Kidney (tissue), 14 donors: ENCODE results near the gene SEC31A. TPM values are rescaled to one million over a fixed set of nuclear protein-coding genes. Genes with fewer than 3 reads are reported as not detected.

Experiments
- DNase-seq, 5 donors: peaks; one replicate each; pipeline ENCODE4 v3.0.0-alpha.2; 2013 to 2020
- FAIRE-seq: peaks from 2 replicates; lab custom pipeline; 2012; peaks lifted over from hg19 to GRCh38; lab: Jason Lieb, UNC
- H3K27ac ChIP-seq, 2 donors: one replicate each; pipeline ENCODE4 v1.7.0; 2013; ENCODE audit warnings: low read depth in 2 of 2, low read length in 2 of 2, inconsistent platforms in 1 of 2
- H3K27me3 ChIP-seq: one replicate; pipeline ENCODE4 v1.7.1; 2013; ENCODE audit warnings: low read length, inconsistent platforms; ENCODE audit not compliant: control insufficient read depth, insufficient read depth
- H3K36me3 ChIP-seq, 3 donors: one replicate each; pipeline versions ENCODE4 v1.7.0 to v1.7.1; 2013; ENCODE audit warnings: low read length in 3 of 3, control low read depth in 1 of 3, inconsistent platforms in 1 of 3; ENCODE audit not compliant: insufficient read depth in 3 of 3, control insufficient read depth in 2 of 3
- H3K4me1 ChIP-seq, 3 donors: one replicate each; pipeline versions ENCODE4 v1.7.0 to v1.7.1; 2013; ENCODE audit warnings: low read length in 3 of 3, inconsistent platforms in 1 of 3, low read depth in 1 of 3; ENCODE audit not compliant: control insufficient read depth in 2 of 3, insufficient read depth in 2 of 3
- H3K4me3 ChIP-seq, 3 donors: one replicate each; pipeline versions ENCODE4 v1.7.0 to v1.8.1; 2013; ENCODE audit warnings: low read length in 3 of 3, control low read depth in 1 of 3, inconsistent platforms in 1 of 3
- H3K9ac ChIP-seq, 3 donors: one replicate each; pipeline versions ENCODE4 v1.7.0 to v1.7.1; 2013; ENCODE audit warnings: low read length in 3 of 3, control low read depth in 1 of 3, inconsistent platforms in 1 of 3
- H3K9me3 ChIP-seq, 3 donors: one replicate each; pipeline versions ENCODE4 v1.7.0 to v1.7.1; 2013; ENCODE audit warnings: low read length in 3 of 3, control low read depth in 1 of 3, inconsistent platforms in 1 of 3; ENCODE audit not compliant: control insufficient read depth in 2 of 3, insufficient read depth in 1 of 3
- intact Hi-C: fragments of 100-400 bp; cut with DNase I; formaldehyde crosslinking; loops from one replicate; pipeline ENCODE4 v1.11.1; 2022
- polyA plus RNA-seq: library from polyadenylated mRNA; stranded (reverse); fragments of 350-450 nt; fragmentation: Illumina TruSeq; extraction: RNeasy Lipid Tissue Mini Kit (QIAGEN cat#74804); gene quantifications from one replicate; pipeline ENCODE4 v1.2.3, GENCODE V29; 2014; ENCODE audit warnings: low read depth, low replicate concordance; ENCODE audit not compliant: insufficient read depth
- total RNA-seq: library from RNA; stranded (reverse); fragmentation: NEBNext Ultra II Directional; extraction: Animal tissue kit (Norgen Biotek cat#: 25700); gene quantifications from one replicate; pipeline ENCODE4 v1.2.1, GENCODE V29; 2021
- TF ChIP-seq, protein P1 (sequence below): IDR thresholded peaks from 3 replicates; pipeline ENCODE4 v1.5.1; 2012; ENCODE audit warnings: mild to moderate bottlenecking, moderate library complexity, borderline replicate concordance; ENCODE audit not compliant: insufficient read depth; ENCODE audit errors: extremely low read depth
- donor health status: control.
- donor health status: control.
- donor health status: control.
- donor health status: control.
- donor health status: control.
- donor health status: DM: yes; HTN: yes; CAD: no.
- donor health status: Normal renal cell carcinoma (clear cell type).

The SEC31A gene
- total and polyA plus RNA-seq, 2 donors from 2014 or later = 104 to 204 TPM

DNA sequence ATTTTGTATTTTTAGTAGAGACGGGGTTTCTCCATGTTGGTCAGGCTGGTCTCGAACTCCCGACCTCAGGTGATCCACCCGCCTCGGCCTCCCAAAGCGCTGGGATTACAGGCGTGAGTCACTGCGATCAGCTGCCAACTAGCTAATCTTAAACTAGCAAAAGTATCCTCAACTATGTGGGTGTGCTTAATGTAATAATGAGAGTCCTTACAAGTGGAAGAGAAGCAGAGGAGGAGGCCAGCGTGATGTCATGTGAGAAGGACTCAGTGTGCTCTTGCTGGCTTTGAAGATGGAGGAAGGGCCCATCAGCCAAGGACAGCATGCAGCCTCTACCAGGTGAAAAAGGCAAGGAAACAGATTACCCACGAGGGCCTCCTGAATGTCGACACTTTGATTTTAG, 111.9 kb downstream of the SEC31A start:
- H3K36me3 ChIP-seq = no peaks in the 10 kb centered on the region
- no peak overlapping the region for H3K9ac ChIP-seq
- FAIRE-seq (no peak), DNase-seq (no peak)
- no peaks in the 10 kb centered on the region for H3K9me3 ChIP-seq
- H3K4me1 ChIP-seq = peaks cover 5 to 35% (median 22%) of the 10 kb centered on the region in 3 donors
- H3K27me3 ChIP-seq = no peaks in the 10 kb centered on the region
- H3K27ac ChIP-seq = peak overlapping the region in 1 of 2 donors; percentile 45
- no peak overlapping the region for H3K4me3 ChIP-seq
- TF ChIP-seq, protein P1, sequence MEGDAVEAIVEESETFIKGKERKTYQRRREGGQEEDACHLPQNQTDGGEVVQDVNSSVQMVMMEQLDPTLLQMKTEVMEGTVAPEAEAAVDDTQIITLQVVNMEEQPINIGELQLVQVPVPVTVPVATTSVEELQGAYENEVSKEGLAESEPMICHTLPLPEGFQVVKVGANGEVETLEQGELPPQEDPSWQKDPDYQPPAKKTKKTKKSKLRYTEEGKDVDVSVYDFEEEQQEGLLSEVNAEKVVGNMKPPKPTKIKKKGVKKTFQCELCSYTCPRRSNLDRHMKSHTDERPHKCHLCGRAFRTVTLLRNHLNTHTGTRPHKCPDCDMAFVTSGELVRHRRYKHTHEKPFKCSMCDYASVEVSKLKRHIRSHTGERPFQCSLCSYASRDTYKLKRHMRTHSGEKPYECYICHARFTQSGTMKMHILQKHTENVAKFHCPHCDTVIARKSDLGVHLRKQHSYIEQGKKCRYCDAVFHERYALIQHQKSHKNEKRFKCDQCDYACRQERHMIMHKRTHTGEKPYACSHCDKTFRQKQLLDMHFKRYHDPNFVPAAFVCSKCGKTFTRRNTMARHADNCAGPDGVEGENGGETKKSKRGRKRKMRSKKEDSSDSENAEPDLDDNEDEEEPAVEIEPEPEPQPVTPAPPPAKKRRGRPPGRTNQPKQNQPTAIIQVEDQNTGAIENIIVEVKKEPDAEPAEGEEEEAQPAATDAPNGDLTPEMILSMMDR = no peak
- intact Hi-C loops = no loop called here

DNA sequence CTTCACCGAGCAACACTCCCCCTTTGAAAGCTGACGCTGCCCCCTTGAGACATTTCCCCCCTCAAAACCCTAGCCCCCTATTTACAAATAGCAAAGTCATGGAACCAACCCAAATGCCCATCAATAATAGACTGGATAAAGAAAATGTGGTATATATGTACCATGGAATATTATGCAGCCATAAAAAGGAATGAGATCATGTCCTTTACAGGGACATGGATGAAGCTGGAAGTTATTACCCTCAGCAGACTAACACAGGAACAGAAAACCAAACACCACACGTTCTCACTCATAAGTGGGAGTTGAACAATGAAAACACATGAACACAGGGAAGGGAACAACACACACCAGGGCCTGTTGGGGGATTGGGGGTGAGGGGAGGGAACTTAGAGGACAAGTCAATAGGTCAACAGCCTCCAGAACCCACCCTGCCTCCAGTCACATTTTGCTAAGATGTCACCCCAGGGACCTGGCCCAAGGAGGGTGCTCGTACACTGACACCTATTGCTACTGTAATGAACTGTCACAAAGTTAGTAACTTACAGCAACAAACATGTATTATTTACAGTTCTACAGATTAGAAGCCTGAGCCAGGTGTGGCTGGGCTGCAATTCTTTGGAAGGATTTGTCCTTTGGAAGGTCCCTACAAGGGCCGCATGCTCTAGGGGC, 113.0 kb downstream of the SEC31A start:
- FAIRE-seq (no peak), DNase-seq (no peak)
- H3K27ac ChIP-seq = peak overlapping the region in 1 of 2 donors; percentile 0
- H3K27me3 ChIP-seq = no peaks in the 10 kb centered on the region
- intact Hi-C loops = no loop called here
- TF ChIP-seq, protein P1 = no peak
- H3K36me3 ChIP-seq = no peaks in the 10 kb centered on the region
- no peak overlapping the region for H3K4me3 ChIP-seq
- no peak overlapping the region for H3K9ac ChIP-seq
- no peaks in the 10 kb centered on the region for H3K9me3 ChIP-seq
- peaks cover 5 to 37% (median 22%) of the 10 kb centered on the region in 3 donors for H3K4me1 ChIP-seq

DNA sequence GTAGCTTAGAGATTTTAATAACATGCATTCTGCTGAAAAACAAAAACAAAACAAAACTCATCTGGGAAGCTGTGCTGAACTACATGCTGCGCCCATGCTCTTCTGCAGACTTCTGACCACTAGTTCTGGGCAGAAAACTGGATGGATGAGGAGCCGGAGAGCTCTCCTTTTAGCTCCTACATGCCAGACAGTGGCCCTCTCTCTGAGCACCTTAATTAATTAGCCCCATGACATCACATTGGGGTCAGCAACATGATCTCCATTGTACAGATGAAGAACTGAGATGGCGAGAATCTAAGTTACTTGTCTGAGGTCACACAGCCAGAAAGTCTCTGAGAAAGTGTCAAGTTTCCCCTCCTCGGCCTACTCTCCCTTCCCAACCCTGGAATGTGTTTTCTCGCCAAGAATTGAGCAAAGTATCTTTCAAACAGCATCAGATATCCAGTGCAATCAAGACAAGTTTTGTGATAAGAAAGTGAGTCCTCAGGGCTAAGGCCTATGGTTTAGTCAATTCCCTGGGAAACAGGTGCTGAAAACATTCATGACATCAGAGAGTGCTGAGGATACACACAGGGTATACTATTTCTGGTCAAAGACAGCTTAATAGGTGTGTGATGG, 113.9 kb downstream of the SEC31A start:
- H3K27me3 ChIP-seq = no peaks in the 10 kb centered on the region
- H3K9me3 ChIP-seq = no peaks in the 10 kb centered on the region
- DNase-seq = peak in 1 of 5 donors; percentile 29
- intact Hi-C loops = no loop called here
- TF ChIP-seq, protein P1 = no peak
- no peak overlapping the region for H3K4me3 ChIP-seq
- H3K36me3 ChIP-seq = no peaks in the 10 kb centered on the region
- no peak overlapping the region for H3K27ac ChIP-seq
- peaks cover 5 to 37% (median 22%) of the 10 kb centered on the region in 3 donors for H3K4me1 ChIP-seq
- no peak overlapping the region for H3K9ac ChIP-seq
- no peak for FAIRE-seq
